ENCODE results near the gene MTR.

The MTR gene

DNA sequence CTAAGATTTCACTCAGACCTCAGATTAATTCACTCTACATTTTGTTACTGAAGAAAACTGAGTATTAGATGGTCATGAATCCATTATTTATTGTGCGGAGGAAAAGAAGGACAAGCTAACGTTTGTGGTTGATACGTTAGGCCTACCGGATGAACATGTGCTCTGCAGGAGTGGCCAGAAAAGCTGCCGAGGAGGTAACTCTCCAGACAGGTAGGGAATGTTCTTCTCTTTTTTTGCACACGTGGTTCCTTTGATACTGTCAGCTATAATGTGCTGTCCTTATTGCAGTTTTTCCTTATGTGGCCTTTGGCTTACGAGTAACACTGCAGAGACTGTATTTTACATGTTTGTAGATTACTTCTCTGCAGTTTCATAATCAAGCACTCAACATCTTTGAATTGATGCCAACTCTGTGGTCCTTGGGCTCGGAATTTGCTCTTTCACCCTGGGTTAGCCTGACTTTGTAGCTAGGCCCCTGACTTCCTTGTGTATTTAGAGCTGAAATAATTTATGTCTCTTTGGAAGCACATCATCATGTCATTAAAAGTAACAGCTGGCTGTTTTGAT, 13.6 kb downstream of the MTR start:
- TF ChIP-seq FOXP2 (optimal IDR thresholded peaks at IDR 0.05; ENCODE audit: borderline replicate concordance, extremely low read depth, extremely low read length, insufficient read depth) (no peak), POLR2AphosphoS5 (IDR thresholded peaks at IDR 0.05; ENCODE audit: low read depth, low read length) (no peak), SIN3A (IDR thresholded peaks at IDR 0.05; ENCODE audit: borderline replicate concordance, insufficient read depth, low read length) (no peak)

DNA sequence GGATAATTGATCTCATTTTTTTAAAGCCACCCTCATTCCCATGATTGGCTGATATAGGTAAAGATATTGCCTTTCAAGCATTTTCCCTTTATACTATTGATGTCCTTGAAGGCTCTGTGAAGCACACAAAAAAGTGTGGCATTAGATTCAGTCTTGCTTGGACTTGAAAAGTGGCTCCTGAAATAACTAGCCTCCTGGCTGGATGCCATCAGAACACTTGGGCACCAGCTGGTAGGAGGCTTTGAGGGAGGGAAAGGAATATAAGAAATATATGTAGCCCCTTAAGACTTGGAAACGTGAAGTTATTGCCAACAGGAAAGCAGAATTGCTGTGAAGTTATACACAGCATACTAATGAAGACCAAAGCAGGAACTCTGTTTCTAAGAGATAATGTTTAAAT, 14.1 kb downstream of the MTR start:
- no peak for TF ChIP-seq SIN3A (IDR thresholded peaks at IDR 0.05; ENCODE audit: borderline replicate concordance, insufficient read depth, low read length)
- TF ChIP-seq POLR2AphosphoS5 (IDR thresholded peaks at IDR 0.05; ENCODE audit: low read depth, low read length): no peak
- TF ChIP-seq, protein P1, sequence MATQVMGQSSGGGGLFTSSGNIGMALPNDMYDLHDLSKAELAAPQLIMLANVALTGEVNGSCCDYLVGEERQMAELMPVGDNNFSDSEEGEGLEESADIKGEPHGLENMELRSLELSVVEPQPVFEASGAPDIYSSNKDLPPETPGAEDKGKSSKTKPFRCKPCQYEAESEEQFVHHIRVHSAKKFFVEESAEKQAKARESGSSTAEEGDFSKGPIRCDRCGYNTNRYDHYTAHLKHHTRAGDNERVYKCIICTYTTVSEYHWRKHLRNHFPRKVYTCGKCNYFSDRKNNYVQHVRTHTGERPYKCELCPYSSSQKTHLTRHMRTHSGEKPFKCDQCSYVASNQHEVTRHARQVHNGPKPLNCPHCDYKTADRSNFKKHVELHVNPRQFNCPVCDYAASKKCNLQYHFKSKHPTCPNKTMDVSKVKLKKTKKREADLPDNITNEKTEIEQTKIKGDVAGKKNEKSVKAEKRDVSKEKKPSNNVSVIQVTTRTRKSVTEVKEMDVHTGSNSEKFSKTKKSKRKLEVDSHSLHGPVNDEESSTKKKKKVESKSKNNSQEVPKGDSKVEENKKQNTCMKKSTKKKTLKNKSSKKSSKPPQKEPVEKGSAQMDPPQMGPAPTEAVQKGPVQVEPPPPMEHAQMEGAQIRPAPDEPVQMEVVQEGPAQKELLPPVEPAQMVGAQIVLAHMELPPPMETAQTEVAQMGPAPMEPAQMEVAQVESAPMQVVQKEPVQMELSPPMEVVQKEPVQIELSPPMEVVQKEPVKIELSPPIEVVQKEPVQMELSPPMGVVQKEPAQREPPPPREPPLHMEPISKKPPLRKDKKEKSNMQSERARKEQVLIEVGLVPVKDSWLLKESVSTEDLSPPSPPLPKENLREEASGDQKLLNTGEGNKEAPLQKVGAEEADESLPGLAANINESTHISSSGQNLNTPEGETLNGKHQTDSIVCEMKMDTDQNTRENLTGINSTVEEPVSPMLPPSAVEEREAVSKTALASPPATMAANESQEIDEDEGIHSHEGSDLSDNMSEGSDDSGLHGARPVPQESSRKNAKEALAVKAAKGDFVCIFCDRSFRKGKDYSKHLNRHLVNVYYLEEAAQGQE (IDR thresholded peaks at IDR 0.05; ENCODE audit: insufficient read depth in 1 of 2, low read depth in 2 of 2, low read length in 2 of 2): no peak

DNA sequence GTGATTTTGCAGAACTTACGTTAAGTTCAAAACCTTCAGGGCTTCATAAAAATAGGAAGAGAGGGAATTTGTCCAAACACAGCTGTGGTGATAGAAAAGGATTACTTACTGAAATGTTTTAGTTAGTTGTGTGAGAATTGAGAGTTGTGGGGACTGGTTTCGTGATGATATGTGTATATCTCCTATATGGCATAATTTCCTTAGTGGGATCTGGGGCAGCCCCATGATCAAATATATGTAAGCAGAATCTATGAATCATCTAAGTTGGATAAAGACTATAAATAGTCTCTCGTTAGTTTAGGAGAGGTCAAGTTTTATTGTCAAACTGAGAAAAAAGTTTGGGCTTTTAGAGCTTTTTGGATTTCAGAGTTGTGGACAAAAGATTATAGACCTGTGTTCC, 14.9 kb downstream of the MTR start:
- TF ChIP-seq POLR2AphosphoS5 (IDR thresholded peaks at IDR 0.05; ENCODE audit: low read depth, low read length) (no peak), FOXP2 (optimal IDR thresholded peaks at IDR 0.05; ENCODE audit: borderline replicate concordance, extremely low read depth, extremely low read length, insufficient read depth) (no peak), SIN3A (IDR thresholded peaks at IDR 0.05; ENCODE audit: borderline replicate concordance, insufficient read depth, low read length) (no peak), TAF1 (IDR thresholded peaks at IDR 0.05; ENCODE audit: borderline replicate concordance, insufficient read depth, low read length) (no peak)
- TF ChIP-seq, protein P1 (IDR thresholded peaks at IDR 0.05; ENCODE audit: insufficient read depth in 1 of 2, low read depth in 2 of 2, low read length in 2 of 2): no peak

GRCh38 chr1:236812334-236813030, 17.4 kb downstream of the MTR start:
- TF ChIP-seq POLR2AphosphoS5 (IDR thresholded peaks at IDR 0.05; ENCODE audit: low read depth, low read length) (no peak), FOXP2 (optimal IDR thresholded peaks at IDR 0.05; ENCODE audit: borderline replicate concordance, extremely low read depth, extremely low read length, insufficient read depth) (no peak), TAF1 (IDR thresholded peaks at IDR 0.05; ENCODE audit: borderline replicate concordance, insufficient read depth, low read length) (no peak), SIN3A (IDR thresholded peaks at IDR 0.05; ENCODE audit: borderline replicate concordance, insufficient read depth, low read length) (no peak)
- TF ChIP-seq, protein P1 (IDR thresholded peaks at IDR 0.05; ENCODE audit: insufficient read depth in 1 of 2, low read depth in 2 of 2, low read length in 2 of 2): no peak

- TF ChIP-seq TAF1 (IDR thresholded peaks at IDR 0.05; ENCODE audit: borderline replicate concordance, insufficient read depth, low read length): no peak
Measured at GRCh38 chr1:236815941-236816340, 20.8 kb downstream of the MTR start.

GRCh38 chr1:236819856-236820255, 24.8 kb downstream of the MTR start:
- TF ChIP-seq FOXP2 (optimal IDR thresholded peaks at IDR 0.05; ENCODE audit: borderline replicate concordance, extremely low read depth, extremely low read length, insufficient read depth) (no peak), POLR2AphosphoS5 (IDR thresholded peaks at IDR 0.05; ENCODE audit: low read depth, low read length) (no peak), TAF1 (IDR thresholded peaks at IDR 0.05; ENCODE audit: borderline replicate concordance, insufficient read depth, low read length) (no peak), SIN3A (IDR thresholded peaks at IDR 0.05; ENCODE audit: borderline replicate concordance, insufficient read depth, low read length) (no peak)
- TF ChIP-seq, protein P1 (IDR thresholded peaks at IDR 0.05; ENCODE audit: insufficient read depth in 1 of 2, low read depth in 2 of 2, low read length in 2 of 2): no peak

Data from PFSK-1 (cell line).